ENCODE measurements around the gene KLF9.

- no peak for TF ChIP-seq CTCF (conservative IDR thresholded peaks at IDR 0.05 in 1 of 2, IDR thresholded peaks at IDR 0.05 in 1 of 2; ENCODE audit: low read depth in 1 of 2, low read length in 2 of 2)
- TF ChIP-seq EZH2 (IDR thresholded peaks at IDR 0.05; ENCODE audit: low read length, missing control alignments): no peak
Measured at GRCh38 chr9:70389188-70389587, 25.3 kb downstream of the KLF9 start.

Data from fibroblast of lung (primary cell).